ENCODE measurements around the gene ERICH6.

Gene ERICH6

GRCh38 chr3:150703756-150704344 is at the start of gene ERICH6:
TSS of gene ERICH6 (minus strand) at chr3:150703920. CDS start at chr3:150703898, 22 bp downstream.
- DNase-seq = peak; percentile 91

- no peak for DNase-seq
These were observed 48.1 kb upstream of the ERICH6 start for GRCh38 chr3:150751781-150752263.

- no peak for DNase-seq
These were observed 45.5 kb upstream of the ERICH6 start for GRCh38 chr3:150749255-150749654.

GRCh38 chr3:150748684-150749047 is 44.9 kb upstream of the ERICH6 start:
- DNase-seq = no peak

GRCh38 chr3:150747886-150748683 is 44.4 kb upstream of the ERICH6 start:
- DNase-seq = no peak

GRCh38 chr3:150746791-150747590 is 43.3 kb upstream of the ERICH6 start:
- no peak for DNase-seq

GRCh38 chr3:150745832-150746231 is 42.1 kb upstream of the ERICH6 start:
- DNase-seq = no peak

GRCh38 chr3:150744919-150745211 is 41.1 kb upstream of the ERICH6 start:
- DNase-seq = no peak

GRCh38 chr3:150744041-150744918 is 40.6 kb upstream of the ERICH6 start:
- no peak for DNase-seq

- DNase-seq = no peak
These were observed 39.8 kb upstream of the ERICH6 start for GRCh38 chr3:150743508-150743907.

- no peak for DNase-seq
These were observed 39.0 kb upstream of the ERICH6 start for GRCh38 chr3:150742679-150743078.

- no peak for DNase-seq
These were observed 38.4 kb upstream of the ERICH6 start for GRCh38 chr3:150742141-150742523.

- no peak for DNase-seq
These were observed 37.9 kb upstream of the ERICH6 start for GRCh38 chr3:150741497-150742140.

- DNase-seq = peak; percentile 70
These were observed 37.2 kb upstream of the ERICH6 start for GRCh38 chr3:150740733-150741496.

GRCh38 chr3:150739877-150740645 is 36.3 kb upstream of the ERICH6 start:
- DNase-seq = peak; percentile 46

- DNase-seq = no peak
These were observed 35.6 kb upstream of the ERICH6 start for GRCh38 chr3:150739200-150739863.

GRCh38 chr3:150738688-150739087 is 35.0 kb upstream of the ERICH6 start:
- DNase-seq = no peak

GRCh38 chr3:150737874-150738679 is 34.4 kb upstream of the ERICH6 start:
- peak; percentile 72 for DNase-seq
